CD14-positive monocyte (primary cell): Measurements from ENCODE around the gene TNIK. TPM values are rescaled to one million over a fixed set of nuclear protein-coding genes. Genes with fewer than 3 reads are reported as not detected.

Experiments used
- DNase-seq, 3 donors: peaks; one replicate each; pipeline ENCODE4 v3.0.0-alpha.2; 2011 to 2022
- H2AFZ ChIP-seq: 2 replicates; pipeline ENCODE4 v1.6.0; 2012; ENCODE audit warnings: mild to moderate bottlenecking, low read depth, low read length, inconsistent platforms; ENCODE audit not compliant: insufficient read depth, poor library complexity, severe bottlenecking
- H3K27ac ChIP-seq, 2 donors: 1 replicate in 1 of 2; 2 replicates in 1 of 2; pipeline ENCODE4 v1.5.1; 2012 to 2013; ENCODE audit warnings: low read length in 2 of 2, control low read depth in 1 of 2, inconsistent platforms in 1 of 2, low read depth in 1 of 2, mild to moderate bottlenecking in 1 of 2
- H3K27me3 ChIP-seq, 2 donors: one replicate each; pipeline versions ENCODE4 v1.6.0 to v1.6.1; 2011 to 2013; ENCODE audit warnings: low read length in 2 of 2; ENCODE audit not compliant: control insufficient read depth in 2 of 2, insufficient read depth in 2 of 2
- H3K36me3 ChIP-seq, 2 donors: replicated peaks in 1 of 2; 1 replicate in 1 of 2; 2 replicates in 1 of 2; pipeline versions ENCODE4 v1.5.1 to v1.6.1; 2012 to 2013; ENCODE audit warnings: low read length in 2 of 2, control low read depth in 1 of 2, inconsistent platforms in 1 of 2, mild to moderate bottlenecking in 1 of 2; ENCODE audit not compliant: insufficient read depth in 2 of 2, control insufficient read depth in 1 of 2
- H3K4me1 ChIP-seq, 2 donors: 1 replicate in 1 of 2; 2 replicates in 1 of 2; pipeline versions ENCODE4 v1.5.1 to v1.6.1; 2012 to 2013; ENCODE audit warnings: low read length in 2 of 2, control low read depth in 1 of 2, inconsistent platforms in 1 of 2, mild to moderate bottlenecking in 1 of 2, moderate library complexity in 1 of 2; ENCODE audit not compliant: insufficient read depth in 2 of 2, control insufficient read depth in 1 of 2
- H3K4me2 ChIP-seq: replicated peaks from 2 replicates; pipeline ENCODE3; 2012; ENCODE audit warnings: low read length, moderate library complexity, mild to moderate bottlenecking; ENCODE audit not compliant: poor library complexity, severe bottlenecking; ENCODE audit errors: extremely low read depth
- H3K4me3 ChIP-seq, 3 experiments: fragments of 200-600 bp in 1 of 3; sonication (generic) in 1 of 3; replicated peaks in 1 of 3; 1 replicate in 2 of 3; 2 replicates in 1 of 3; pipeline ENCODE4 v1.5.1; 2011 to 2013; ENCODE audit warnings: low read length in 3 of 3, mild to moderate bottlenecking in 3 of 3, control low read depth in 2 of 3, low read depth in 2 of 3, inconsistent platforms in 1 of 3, moderate library complexity in 1 of 3
- H3K79me2 ChIP-seq: 2 replicates; pipeline ENCODE4 v1.6.0; 2012; ENCODE audit warnings: mild to moderate bottlenecking, control low read depth, inconsistent platforms, low read length, moderate library complexity; ENCODE audit not compliant: insufficient read depth
- H3K9ac ChIP-seq: 2 replicates; pipeline ENCODE4 v1.6.0; 2017; ENCODE audit warnings: low read length, mild to moderate bottlenecking; ENCODE audit not compliant: insufficient read depth, poor library complexity, severe bottlenecking
- H3K9me3 ChIP-seq, 2 donors: replicated peaks in 1 of 2; 1 replicate in 1 of 2; 2 replicates in 1 of 2; pipeline versions ENCODE4 v1.5.1 to v1.6.1; 2012 to 2013; ENCODE audit warnings: low read length in 2 of 2, control low read depth in 1 of 2; ENCODE audit not compliant: control insufficient read depth in 1 of 2, insufficient read depth in 1 of 2
- H4K20me1 ChIP-seq: 2 replicates; pipeline ENCODE4 v1.6.0; 2012; ENCODE audit warnings: mild to moderate bottlenecking, low read length, control low read depth, moderate library complexity; ENCODE audit not compliant: insufficient read depth
- H3K27ac Mint-ChIP-seq, 7 donors: one replicate each; pipeline ENCODE4 v1.8.0; 2020; ENCODE audit warnings: mild to moderate bottlenecking in 7 of 7, mixed read lengths in 7 of 7, moderate library complexity in 6 of 7, inconsistent platforms in 2 of 7
- H3K27me3 Mint-ChIP-seq, 3 donors: one replicate each; pipeline ENCODE4 v1.8.0; 2021 to 2022; ENCODE audit warnings: low read depth in 3 of 3, mild to moderate bottlenecking in 3 of 3, mixed read lengths in 3 of 3, moderate library complexity in 3 of 3, inconsistent platforms in 1 of 3
- H3K36me3 Mint-ChIP-seq, 2 donors: one replicate each; pipeline ENCODE4 v1.8.0; 2020; ENCODE audit warnings: mixed read lengths in 2 of 2, inconsistent platforms in 1 of 2, mild to moderate bottlenecking in 1 of 2
- H3K4me1 Mint-ChIP-seq: one replicate; pipeline ENCODE4 v1.8.0; 2020; ENCODE audit warnings: mild to moderate bottlenecking, mixed read lengths
- H3K4me3 Mint-ChIP-seq, 2 donors: one replicate each; pipeline ENCODE4 v1.8.0; 2020; ENCODE audit warnings: mild to moderate bottlenecking in 2 of 2, mixed read lengths in 2 of 2, moderate library complexity in 1 of 2
- H3K9me3 Mint-ChIP-seq, 7 donors: one replicate each; pipeline ENCODE4 v1.8.0; 2020 to 2022; ENCODE audit warnings: mixed read lengths in 7 of 7, mild to moderate bottlenecking in 6 of 7, moderate library complexity in 6 of 7, inconsistent platforms in 2 of 7
- CTCF ChIP-seq: fragments of 200-600 bp; IDR thresholded peaks from one replicate; pipeline ENCODE4 v1.8.0; 2022; ENCODE audit warnings: antibody characterized with exemption, mild to moderate bottlenecking
- WGBS: methylation state at CpG from one replicate; pipeline ENCODE4 v1.1.5; 2013; ENCODE audit warnings: missing lambda C conversion rate; ENCODE audit not compliant: insufficient coverage; 5-methylcytosine and 5-hydroxymethylcytosine counted together
- intact Hi-C, 2 donors: fragments of 100-400 bp; cut with micrococcal nuclease; formaldehyde crosslinking; loops; one replicate each; pipeline versions ENCODE4 v1.15.0 to v1.15.1; 2023
- polyA plus RNA-seq, 3 donors: library from polyadenylated mRNA; depleted of rRNA in 1 of 3; unstranded in 2 of 3; stranded (reverse) in 1 of 3; fragments of 300-500 nt in 2 of 3; fragments of >200 nt in 1 of 3; fragmentation: Illumina TruSeq in 2 of 3; gene quantifications; 1 replicate in 2 of 3; 2 replicates in 1 of 3; pipeline ENCODE4 v1.2.3, GENCODE V29; 2012 to 2021

TNIK gene
- polyA plus RNA-seq, 3 donors = 0.36 to 1.8 (median 0.75) TPM

DNA sequence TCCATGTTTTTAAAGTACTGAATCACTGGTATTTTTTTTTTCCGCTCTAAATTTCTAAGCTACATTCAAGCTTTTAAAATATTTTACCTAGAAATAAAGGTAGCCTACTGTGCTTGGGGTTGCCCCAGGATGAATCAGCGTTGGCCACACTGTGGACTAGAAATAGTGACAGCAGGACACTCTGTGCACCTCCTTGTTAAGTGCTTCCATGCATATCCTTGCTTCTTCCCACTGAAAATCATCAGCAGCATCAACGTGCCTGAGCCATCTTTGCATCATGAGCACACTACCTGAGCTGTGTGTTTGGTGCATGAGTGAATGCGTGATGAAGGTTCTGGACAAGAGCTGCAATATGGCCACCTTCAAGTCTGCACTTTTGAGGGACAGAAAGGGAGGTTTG lies 291.7 kb downstream of the TNIK start:
- Mint-ChIP-seq H3K36me3 (no peaks in the 10 kb centered on the region), H3K27ac (no peak overlapping the region)
- no peak overlapping the region for H3K4me3 ChIP-seq

DNA sequence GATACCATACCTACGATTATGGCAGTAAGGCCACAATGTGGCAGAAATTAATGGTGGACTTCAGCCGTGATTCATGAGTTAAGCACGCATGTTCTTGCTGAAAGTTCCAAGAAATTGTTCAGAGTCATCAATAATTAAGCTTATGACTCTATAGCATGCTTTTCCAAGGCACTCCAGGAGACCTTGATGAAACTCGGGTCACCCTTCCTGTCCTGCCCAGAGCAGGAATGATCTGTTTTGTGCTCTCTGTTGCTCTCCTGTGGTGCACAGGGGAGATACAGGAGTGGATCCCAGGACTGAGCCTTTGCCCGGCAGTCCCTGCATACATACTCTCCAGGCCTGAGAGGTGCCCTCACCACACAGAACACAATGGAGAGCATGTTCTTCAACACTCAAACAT lies 292.1 kb downstream of the TNIK start:
- DNase-seq = no peak
- Mint-ChIP-seq H3K4me1 (peaks cover 6% of the 10 kb centered on the region), H3K4me3 (no peak overlapping the region), H3K27ac (no peak overlapping the region), H3K36me3 (no peaks in the 10 kb centered on the region), H3K27me3 (peaks cover 0 to 6% (median 0%) of the 10 kb centered on the region in 3 donors), H3K9me3 (peaks cover 0 to 3% (median under 1%) of the 10 kb centered on the region in 7 donors)
- intact Hi-C loops = no loop called here
- Histone ChIP-seq H3K4me2 (no peak overlapping the region), H3K9ac (no peak overlapping the region), H3K9me3 (peaks cover 0 to 1% of the 10 kb centered on the region in 2 donors), H3K27me3 (no peaks in the 10 kb centered on the region), H3K36me3 (no peaks in the 10 kb centered on the region), H3K27ac (no peak overlapping the region), H2AFZ (no peak overlapping the region), H3K79me2 (no peaks in the 10 kb centered on the region), H4K20me1 (no peaks in the 10 kb centered on the region), H3K4me3 (no peak overlapping the region), H3K4me1 (no peaks in the 10 kb centered on the region)
- WGBS = 86% methylated on average over 5 of the region's 5 CpGs
- no peak for TF ChIP-seq CTCF

More for the DNA sequence above, 291.7 kb downstream of the TNIK start:
- Mint-ChIP-seq H3K4me3 (peak overlapping the region in 1 of 2 donors; percentile 12), H3K9me3 (no peaks in the 10 kb centered on the region), H3K4me1 (peaks cover 7% of the 10 kb centered on the region), H3K27me3 (peaks cover 0 to 6% (median 0%) of the 10 kb centered on the region in 3 donors)
- Histone ChIP-seq H3K9me3 (no peaks in the 10 kb centered on the region), H4K20me1 (no peaks in the 10 kb centered on the region), H2AFZ (no peak overlapping the region), H3K27me3 (no peaks in the 10 kb centered on the region), H3K9ac (no peak overlapping the region), H3K36me3 (no peaks in the 10 kb centered on the region), H3K27ac (no peak overlapping the region), H3K4me2 (no peak overlapping the region), H3K4me1 (peaks cover 1 to 2% of the 10 kb centered on the region in 2 donors), H3K79me2 (no peaks in the 10 kb centered on the region)
- no peak for DNase-seq
- WGBS = 100% methylated on average over 1 of the region's 4 CpGs
- TF ChIP-seq CTCF = no peak
- intact Hi-C loops = no loop called here
